G401 (cell line): ENCODE measurements around the gene RBM48. TPM values are rescaled to one million over a fixed set of nuclear protein-coding genes. Genes with fewer than 3 reads are reported as not detected.

Experiments
- total RNA-seq: library from RNA; depleted of rRNA; stranded (reverse); fragments of >200 nt; shearing (Covaris generic); gene quantifications from 2 replicates; pipeline ENCODE4 v1.2.3, GENCODE V29; 2014; rRNA removed

Gene RBM48
- total RNA-seq, 1 experiment from 2014 or later, result 0.81 TPM

Other genes starting within 250 kb of the RBM48 start
- 14.8 and 22.0 TPM in 2 replicates for gene GATAD1, start 81.3 kb upstream of the RBM48 start, total RNA-seq
- not detected in 2 replicates for gene ERVW-1, start 50.8 kb upstream of the RBM48 start, total RNA-seq
- gene PEX1, start 275 bp upstream of the RBM48 start, total RNA-seq, result 19.9 and 20.7 TPM in 2 replicates
- 11.5 and 19.3 TPM in 2 replicates for gene FAM133B, start 61.6 kb downstream of the RBM48 start, total RNA-seq